ENCODE results near the gene OMD.

- no peak for TF ChIP-seq SIN3A (IDR thresholded peaks at IDR 0.05; ENCODE audit: borderline replicate concordance, low read depth, low read length)
- TF ChIP-seq NFIC (IDR thresholded peaks at IDR 0.05; ENCODE audit: borderline replicate concordance), result no peak
- no peak for TF ChIP-seq CTCF (IDR thresholded peaks at IDR 0.05)
- TF ChIP-seq POLR2AphosphoS5 (IDR thresholded peaks at IDR 0.05; ENCODE audit: low read depth, low read length), result no peak
- no peak for TF ChIP-seq REST (IDR thresholded peaks at IDR 0.05; ENCODE audit: low read depth, low read length)
- TF ChIP-seq NRF1 (IDR thresholded peaks at IDR 0.05; ENCODE audit: low read depth, low read length), result no peak
- TF ChIP-seq RXRA (IDR thresholded peaks at IDR 0.05; ENCODE audit: borderline replicate concordance, low read depth), result no peak
- no peak for TF ChIP-seq PBX3 (IDR thresholded peaks at IDR 0.05)
- TF ChIP-seq RCOR1 (IDR thresholded peaks at IDR 0.05; ENCODE audit: low read length), result no peak
- TF ChIP-seq JUND (IDR thresholded peaks at IDR 0.05), result no peak
- TF ChIP-seq USF1 (IDR thresholded peaks at IDR 0.05; ENCODE audit: borderline replicate concordance, low read depth), result no peak
These were observed 16.4 kb upstream of the OMD start for GRCh38 chr9:92440751-92441046.

All from SK-N-SH (cell line).